Smooth muscle cell (in vitro differentiated cells): ENCODE measurements around the gene TRAPPC5. TPM values are rescaled to one million over a fixed set of nuclear protein-coding genes. Genes with fewer than 3 reads are reported as not detected.

ENCODE experiments used
- DNase-seq: peaks from one replicate; lab custom pipeline; 2025; ENCODE audit not compliant: unreplicated experiment; lab: John Stamatoyannopoulos, UW
- H2AFZ ChIP-seq: fragments of 200-600 bp; sonication (generic); 2 replicates; pipeline ENCODE4 v1.6.0; 2016; ENCODE audit warnings: antibody characterized with exemption, low read depth, mild to moderate bottlenecking
- H3F3A ChIP-seq: fragments of 200-600 bp; sonication (generic); 2 replicates; pipeline ENCODE4 v1.6.0; 2017; ENCODE audit warnings: antibody characterized with exemption, low read depth
- H3K27ac ChIP-seq: fragments of 200-600 bp; sonication (generic); 2 replicates; pipeline ENCODE4 v1.5.1; 2016; ENCODE audit warnings: low read depth, mild to moderate bottlenecking
- H3K27me3 ChIP-seq: fragments of 200-600 bp; sonication (generic); 2 replicates; pipeline ENCODE4 v1.6.1; 2016; ENCODE audit warnings: low read depth, mild to moderate bottlenecking
- H3K36me3 ChIP-seq: fragments of 200-600 bp; sonication (generic); 2 replicates; pipeline ENCODE4 v1.5.1; 2016; ENCODE audit warnings: low read depth
- H3K4me1 ChIP-seq: fragments of 200-600 bp; sonication (generic); 2 replicates; pipeline ENCODE4 v1.5.1; 2016; ENCODE audit warnings: low read depth
- H3K4me2 ChIP-seq: fragments of 200-600 bp; sonication (generic); 2 replicates; pipeline ENCODE4 v1.6.0; 2016; ENCODE audit warnings: mild to moderate bottlenecking
- H3K4me3 ChIP-seq: fragments of 200-600 bp; sonication (generic); 2 replicates; pipeline ENCODE4 v1.5.1; 2016; ENCODE audit warnings: mild to moderate bottlenecking
- H3K79me2 ChIP-seq: fragments of 200-600 bp; sonication (generic); 2 replicates; pipeline ENCODE4 v1.6.0; 2016; ENCODE audit warnings: low read depth, mild to moderate bottlenecking
- H3K9ac ChIP-seq: fragments of 200-600 bp; sonication (generic); 2 replicates; pipeline ENCODE4 v1.6.0; 2016; ENCODE audit warnings: low read depth
- H3K9me3 ChIP-seq: fragments of 200-600 bp; sonication (generic); replicated peaks from 2 replicates; pipeline ENCODE4 v1.5.1; 2016; ENCODE audit warnings: low read depth
- H4K20me1 ChIP-seq: fragments of 200-600 bp; sonication (generic); 2 replicates; pipeline ENCODE4 v1.6.0; 2016; ENCODE audit warnings: low read depth
- WGBS: methylation state at CpG from one replicate; pipeline ENCODE4 v1.1.7; 2016; ENCODE audit warnings: low lambda C conversion rate; 5-methylcytosine and 5-hydroxymethylcytosine counted together
- polyA plus RNA-seq: library from polyadenylated mRNA; unstranded; fragments of >200 nt; fragmentation: Nextera tagmentation; extraction: Ambion mirVana; gene quantifications from 2 replicates; pipeline ENCODE4 v1.2.1, GENCODE V29; 2016
- total RNA-seq: library from RNA; depleted of rRNA; stranded (reverse); fragments of >200 nt; gene quantifications from 2 replicates; pipeline ENCODE4 v1.2.3, GENCODE V29; 2014
- TF ChIP-seq, protein P1 (sequence below): fragments of 200-600 bp; sonication (generic); IDR thresholded peaks from 2 replicates; pipeline ENCODE4 v1.5.1; 2017; ENCODE audit warnings: borderline replicate concordance, mild to moderate bottlenecking, antibody characterized with exemption; ENCODE audit not compliant: insufficient read depth, poor library complexity, severe bottlenecking

Gene TRAPPC5
- total and polyA plus RNA-seq, 2 experiments from 2014 or later: 61.8 to 166 TPM

DNA sequence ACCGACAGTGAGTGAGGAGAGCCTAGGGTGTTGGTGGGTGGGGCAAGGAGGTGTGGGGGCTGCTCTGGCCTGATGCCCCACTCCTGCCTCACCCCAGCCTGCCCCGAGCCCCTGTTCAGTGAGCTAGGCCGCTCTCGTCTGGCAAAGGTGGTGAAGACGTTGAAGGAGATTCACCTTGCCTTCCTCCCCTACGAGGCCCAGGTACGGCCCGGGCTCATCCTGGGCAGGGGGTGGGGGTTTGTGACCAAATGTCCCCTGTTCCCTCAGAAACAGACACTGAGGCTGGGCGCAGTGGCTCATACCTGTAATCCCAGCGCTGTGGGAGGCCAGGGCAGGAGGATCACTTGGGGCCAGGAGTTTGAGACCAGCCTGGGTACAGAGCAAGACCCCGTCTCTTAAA is 39.8 kb upstream of the TRAPPC5 start:
- Histone ChIP-seq H4K20me1 (no peaks in the 10 kb centered on the region), H3K9ac (no peak overlapping the region), H3K4me3 (no peak overlapping the region), H3K4me2 (no peak overlapping the region), H3F3A (no peaks in the 10 kb centered on the region), H3K4me1 (no peaks in the 10 kb centered on the region), H3K27me3 (peaks cover 18% of the 10 kb centered on the region), H3K9me3 (no peaks in the 10 kb centered on the region), H2AFZ (no peak overlapping the region), H3K79me2 (no peaks in the 10 kb centered on the region), H3K27ac (no peak overlapping the region), H3K36me3 (no peaks in the 10 kb centered on the region)
- TF ChIP-seq, protein P1, sequence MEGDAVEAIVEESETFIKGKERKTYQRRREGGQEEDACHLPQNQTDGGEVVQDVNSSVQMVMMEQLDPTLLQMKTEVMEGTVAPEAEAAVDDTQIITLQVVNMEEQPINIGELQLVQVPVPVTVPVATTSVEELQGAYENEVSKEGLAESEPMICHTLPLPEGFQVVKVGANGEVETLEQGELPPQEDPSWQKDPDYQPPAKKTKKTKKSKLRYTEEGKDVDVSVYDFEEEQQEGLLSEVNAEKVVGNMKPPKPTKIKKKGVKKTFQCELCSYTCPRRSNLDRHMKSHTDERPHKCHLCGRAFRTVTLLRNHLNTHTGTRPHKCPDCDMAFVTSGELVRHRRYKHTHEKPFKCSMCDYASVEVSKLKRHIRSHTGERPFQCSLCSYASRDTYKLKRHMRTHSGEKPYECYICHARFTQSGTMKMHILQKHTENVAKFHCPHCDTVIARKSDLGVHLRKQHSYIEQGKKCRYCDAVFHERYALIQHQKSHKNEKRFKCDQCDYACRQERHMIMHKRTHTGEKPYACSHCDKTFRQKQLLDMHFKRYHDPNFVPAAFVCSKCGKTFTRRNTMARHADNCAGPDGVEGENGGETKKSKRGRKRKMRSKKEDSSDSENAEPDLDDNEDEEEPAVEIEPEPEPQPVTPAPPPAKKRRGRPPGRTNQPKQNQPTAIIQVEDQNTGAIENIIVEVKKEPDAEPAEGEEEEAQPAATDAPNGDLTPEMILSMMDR: no peak
- DNase-seq: no peak
- 95% methylated on average over 11 of the region's 11 CpGs for WGBS

DNA sequence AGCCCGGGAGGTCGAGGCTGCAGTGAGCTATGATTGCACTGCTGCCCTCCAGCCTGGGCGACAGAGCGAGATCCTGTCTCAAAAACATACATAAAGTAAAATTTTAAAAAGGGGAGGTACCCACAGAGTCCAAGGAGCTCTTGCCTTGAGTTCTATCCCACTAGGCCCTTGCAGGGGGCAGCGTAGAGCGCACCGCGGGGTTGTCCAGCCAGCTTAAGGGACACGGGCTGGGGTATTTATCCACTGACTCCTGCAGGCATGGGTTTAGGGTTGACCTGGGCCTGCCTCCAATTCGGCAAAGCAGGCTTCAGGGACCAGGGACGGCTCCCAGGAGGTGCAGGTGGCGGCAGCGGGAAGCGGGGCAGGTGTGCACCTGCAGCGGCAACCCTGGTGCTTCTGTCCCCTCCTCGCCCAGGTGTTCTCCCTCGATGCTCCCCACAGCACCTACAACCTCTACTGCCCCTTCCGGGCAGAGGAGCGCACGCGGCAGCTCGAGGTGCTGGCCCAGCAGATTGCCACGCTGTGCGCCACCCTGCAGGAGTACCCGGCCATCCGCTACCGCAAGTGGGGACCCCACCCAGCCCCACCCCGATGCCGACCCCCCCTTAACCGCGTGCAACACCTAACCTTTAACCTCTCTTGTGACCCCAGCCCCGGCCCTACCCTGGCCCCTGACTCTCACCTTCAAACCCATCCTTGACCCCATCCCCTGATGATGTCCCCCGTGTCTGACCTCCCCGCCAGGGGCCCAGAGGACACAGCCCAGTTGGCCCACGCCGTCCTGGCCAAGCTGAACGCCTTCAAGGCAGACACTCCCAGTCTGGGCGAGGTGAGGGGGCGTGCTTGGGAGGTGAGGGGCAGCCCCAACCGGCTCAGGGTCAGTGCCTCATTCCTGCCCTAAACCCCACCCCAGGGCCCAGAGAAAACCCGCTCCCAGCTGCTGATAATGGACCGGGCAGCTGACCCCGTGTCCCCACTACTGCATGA is 39.0 kb upstream of the TRAPPC5 start:
- H3K27me3 ChIP-seq: peaks cover 13% of the 10 kb centered on the region
- H2AFZ ChIP-seq: no peak overlapping the region
- H3K4me1 ChIP-seq: no peaks in the 10 kb centered on the region
- no peak for DNase-seq
- no peaks in the 10 kb centered on the region for H3F3A ChIP-seq
- 94% methylated on average over 40 of the region's 43 CpGs for WGBS
- H3K4me3 ChIP-seq: no peak overlapping the region
- no peaks in the 10 kb centered on the region for H3K79me2 ChIP-seq
- TF ChIP-seq, protein P1: no peak
- no peaks in the 10 kb centered on the region for H3K36me3 ChIP-seq
- H3K9me3 ChIP-seq: no peaks in the 10 kb centered on the region
- no peaks in the 10 kb centered on the region for H4K20me1 ChIP-seq
- no peak overlapping the region for H3K4me2 ChIP-seq
- H3K27ac ChIP-seq: no peak overlapping the region
- H3K9ac ChIP-seq: no peak overlapping the region

DNA sequence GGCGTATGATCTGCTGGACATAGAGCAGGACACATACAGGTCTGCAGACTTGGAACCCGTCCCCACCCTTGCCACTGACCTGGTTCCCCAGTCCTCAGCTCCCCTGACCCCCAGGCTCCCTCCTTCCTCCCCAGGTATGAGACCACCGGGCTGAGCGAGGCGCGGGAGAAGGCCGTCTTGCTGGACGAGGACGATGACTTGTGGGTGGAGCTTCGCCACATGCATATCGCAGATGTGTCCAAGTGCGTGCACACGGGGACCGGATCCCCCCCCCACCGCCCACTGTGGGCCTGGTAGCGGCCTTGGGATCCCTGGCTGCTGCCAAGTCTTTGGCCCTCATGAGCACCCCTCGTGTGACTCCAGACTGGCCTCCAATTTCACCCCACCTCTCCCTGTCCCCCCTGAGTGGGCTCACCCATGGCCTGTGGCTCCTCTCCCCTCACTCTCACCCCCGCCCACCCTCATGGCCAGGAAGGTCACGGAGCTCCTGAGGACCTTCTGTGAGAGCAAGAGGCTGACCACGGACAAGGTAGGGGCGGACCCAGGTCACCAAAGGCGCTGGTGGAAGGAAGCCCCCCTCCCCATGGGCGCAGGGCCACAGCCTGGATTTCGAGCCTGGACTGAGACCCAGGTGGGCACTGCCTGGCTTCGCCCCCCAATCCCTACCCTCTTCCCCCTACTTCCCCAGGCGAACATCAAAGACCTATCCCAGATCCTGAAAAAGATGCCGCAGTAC is 38.2 kb upstream of the TRAPPC5 start:
- no peaks in the 10 kb centered on the region for H4K20me1 ChIP-seq
- no peak overlapping the region for H2AFZ ChIP-seq
- no peaks in the 10 kb centered on the region for H3K4me1 ChIP-seq
- H3F3A ChIP-seq: no peaks in the 10 kb centered on the region
- TF ChIP-seq, protein P1: no peak
- no peak overlapping the region for H3K4me3 ChIP-seq
- no peak overlapping the region for H3K27ac ChIP-seq
- H3K9ac ChIP-seq: no peak overlapping the region
- no peaks in the 10 kb centered on the region for H3K9me3 ChIP-seq
- 95% methylated on average over 25 of the region's 27 CpGs for WGBS
- H3K4me2 ChIP-seq: no peak overlapping the region
- DNase-seq: no peak
- no peaks in the 10 kb centered on the region for H3K79me2 ChIP-seq
- H3K27me3 ChIP-seq: peaks cover 6% of the 10 kb centered on the region
- no peaks in the 10 kb centered on the region for H3K36me3 ChIP-seq
